ENCODE data around the gene XIRP1.

- TF ChIP-seq, protein P1, sequence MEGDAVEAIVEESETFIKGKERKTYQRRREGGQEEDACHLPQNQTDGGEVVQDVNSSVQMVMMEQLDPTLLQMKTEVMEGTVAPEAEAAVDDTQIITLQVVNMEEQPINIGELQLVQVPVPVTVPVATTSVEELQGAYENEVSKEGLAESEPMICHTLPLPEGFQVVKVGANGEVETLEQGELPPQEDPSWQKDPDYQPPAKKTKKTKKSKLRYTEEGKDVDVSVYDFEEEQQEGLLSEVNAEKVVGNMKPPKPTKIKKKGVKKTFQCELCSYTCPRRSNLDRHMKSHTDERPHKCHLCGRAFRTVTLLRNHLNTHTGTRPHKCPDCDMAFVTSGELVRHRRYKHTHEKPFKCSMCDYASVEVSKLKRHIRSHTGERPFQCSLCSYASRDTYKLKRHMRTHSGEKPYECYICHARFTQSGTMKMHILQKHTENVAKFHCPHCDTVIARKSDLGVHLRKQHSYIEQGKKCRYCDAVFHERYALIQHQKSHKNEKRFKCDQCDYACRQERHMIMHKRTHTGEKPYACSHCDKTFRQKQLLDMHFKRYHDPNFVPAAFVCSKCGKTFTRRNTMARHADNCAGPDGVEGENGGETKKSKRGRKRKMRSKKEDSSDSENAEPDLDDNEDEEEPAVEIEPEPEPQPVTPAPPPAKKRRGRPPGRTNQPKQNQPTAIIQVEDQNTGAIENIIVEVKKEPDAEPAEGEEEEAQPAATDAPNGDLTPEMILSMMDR (IDR thresholded peaks at IDR 0.05): no peak
- no peak for TF ChIP-seq POLR2A (IDR thresholded peaks at IDR 0.05)
Observed at GRCh38 chr3:39222939-39223338, 30.5 kb upstream of the XIRP1 start.

Data from esophagus squamous epithelium (tissue), 4 donors.